Endothelial cell of umbilical vein (primary cell): ENCODE data around the gene PARP3.

ENCODE experiments used
- CTCF ChIP-seq, 2 donors: IDR thresholded peaks; 1 replicate in 1 of 2; 2 replicates in 1 of 2; pipeline ENCODE4 v1.5.1; 2011; ENCODE audit warnings: low read length in 2 of 2, mild to moderate bottlenecking in 2 of 2, moderate library complexity in 2 of 2, control low read depth in 1 of 2, inconsistent platforms in 1 of 2, low read depth in 1 of 2; ENCODE audit not compliant: insufficient read depth in 1 of 2; ENCODE audit errors: extremely low read depth in 1 of 2
- EZH2 ChIP-seq: IDR thresholded peaks from 2 replicates; pipeline ENCODE4 v1.6.1; 2012; ENCODE audit warnings: borderline replicate concordance, low read depth, mild to moderate bottlenecking, moderate library complexity, low read length, inconsistent platforms; ENCODE audit not compliant: severe bottlenecking
- FOS ChIP-seq: IDR thresholded peaks from 2 replicates; pipeline ENCODE4 v1.6.1; 2011; ENCODE audit warnings: mild to moderate bottlenecking, low read length, moderate library complexity, borderline replicate concordance; ENCODE audit not compliant: insufficient read depth
- GATA2 ChIP-seq: IDR thresholded peaks from 2 replicates; pipeline ENCODE4 v1.7.0; 2011; ENCODE audit warnings: low read depth, mild to moderate bottlenecking, moderate library complexity, mixed read lengths, low read length; ENCODE audit not compliant: insufficient read length, insufficient read depth
- JUN ChIP-seq: IDR thresholded peaks from 2 replicates; pipeline ENCODE4 v1.6.1; 2011; ENCODE audit warnings: borderline replicate concordance, low read depth; ENCODE audit not compliant: insufficient read length, insufficient read depth
- MAX ChIP-seq: IDR thresholded peaks from 2 replicates; pipeline ENCODE4 v1.6.1; 2011; ENCODE audit not compliant: insufficient read depth, insufficient read length
- MYC ChIP-seq: IDR thresholded peaks from one replicate; pipeline ENCODE4 v1.6.1; 2011; ENCODE audit warnings: mild to moderate bottlenecking, low read depth, low read length
- POLR2A ChIP-seq: IDR thresholded peaks from 2 replicates; pipeline ENCODE4 v1.6.1; 2012; ENCODE audit warnings: low read depth, mild to moderate bottlenecking, control low read depth, low read length
- POLR2AphosphoS5 ChIP-seq: IDR thresholded peaks from 2 replicates; pipeline ENCODE4 v1.6.1; 2012; ENCODE audit warnings: low read depth, mild to moderate bottlenecking, control low read depth, low read length, moderate library complexity; ENCODE audit not compliant: insufficient read depth

GRCh38 chr3:51995346-51996163, 53.4 kb downstream of the PARP3 start, which contains the start of gene RPL29:
- TF ChIP-seq CTCF (IDR thresholded peaks at IDR 0.05; ENCODE audit: extremely low read depth in 1 of 2, insufficient read depth in 1 of 2, low read depth in 1 of 2, low read length in 2 of 2) (no peak), EZH2 (no peak), POLR2AphosphoS5 (peak; percentile 97), MAX (no peak), MYC (peak; percentile 77), POLR2A (peak; percentile 97), JUN (no peak), GATA2 (no peak), FOS (no peak)
